Measurements from ENCODE around the gene ZNF451.

Gene ZNF451

GRCh38 chr6:57162516-57162915, 72.5 kb downstream of the ZNF451 start:
- no peak for DNase-seq

- DNase-seq = no peak
Measured at GRCh38 chr6:57163956-57164355, 74.0 kb downstream of the ZNF451 start.

- DNase-seq = no peak
Measured at GRCh38 chr6:57165080-57165479, 75.1 kb downstream of the ZNF451 start.

GRCh38 chr6:57172136-57173055, 82.4 kb downstream of the ZNF451 start, which contains the start of gene BAG2:
Gene BAG2 (plus strand): TSS chr6:57172326. CDS start chr6:57172698, 372 bp downstream.
- DNase-seq = peak; percentile 51

- DNase-seq = no peak
Measured at GRCh38 chr6:57173056-57173885, 83.3 kb downstream of the ZNF451 start.

- no peak for DNase-seq
Measured at GRCh38 chr6:57173886-57174510, 84.0 kb downstream of the ZNF451 start.

GRCh38 chr6:57174511-57174907, 84.5 kb downstream of the ZNF451 start:
- no peak for DNase-seq

GRCh38 chr6:57177545-57178265, 87.7 kb downstream of the ZNF451 start:
- no peak for DNase-seq

GRCh38 chr6:57180596-57180995, 90.6 kb downstream of the ZNF451 start:
- DNase-seq = no peak

- no peak for DNase-seq
Measured at GRCh38 chr6:57182017-57182432, 92.0 kb downstream of the ZNF451 start.

GRCh38 chr6:57183336-57183735, 93.3 kb downstream of the ZNF451 start:
- DNase-seq = no peak

GRCh38 chr6:57190140-57190539, 100.2 kb downstream of the ZNF451 start:
- no peak for DNase-seq

- DNase-seq = no peak
Measured at GRCh38 chr6:57193177-57193576, 103.2 kb downstream of the ZNF451 start.

GRCh38 chr6:57195457-57195856, 105.5 kb downstream of the ZNF451 start:
- no peak for DNase-seq

- no peak for DNase-seq
Measured at GRCh38 chr6:57198926-57199636, 109.1 kb downstream of the ZNF451 start.

- no peak for DNase-seq
Measured at GRCh38 chr6:57201718-57202117, 111.7 kb downstream of the ZNF451 start.

- no peak for DNase-seq
Measured at GRCh38 chr6:57205550-57206328, 115.8 kb downstream of the ZNF451 start.

GRCh38 chr6:57207141-57207540, 117.2 kb downstream of the ZNF451 start:
- no peak for DNase-seq

- no peak for DNase-seq
Measured at GRCh38 chr6:57207872-57208271, 117.9 kb downstream of the ZNF451 start.

- no peak for DNase-seq
Measured at GRCh38 chr6:57209030-57209429, 119.0 kb downstream of the ZNF451 start.

- DNase-seq = no peak
Measured at GRCh38 chr6:57210060-57210459, 120.1 kb downstream of the ZNF451 start.
